K562 (cell line): ENCODE results near the gene ZNF200. TPM values are rescaled to one million over a fixed set of nuclear protein-coding genes. Genes with fewer than 3 reads are reported as not detected.

Experiments
- PHF8 ChIP-seq: fragments of 200-600 bp; sonication (generic); IDR thresholded peaks from 2 replicates; pipeline ENCODE4 v1.6.1; 2012; ENCODE audit warnings: mixed run types, mild to moderate bottlenecking, inconsistent platforms, low read length, moderate library complexity, borderline replicate concordance
- TEAD1 ChIP-seq, 2 experiments: fragments of 450-650 bp in 1 of 2; sonication (generic) in 1 of 2; formaldehyde crosslinking; IDR thresholded peaks; 2 replicates each; pipeline versions ENCODE4 v1.4.0 to v1.8.0; 2020 to 2022; ENCODE audit warnings: mild to moderate bottlenecking in 2 of 2, missing genetic modification reagents in 1 of 2
- ZFP36 ChIP-seq: fragments of 150-350 bp; IDR thresholded peaks from 2 replicates; pipeline ENCODE4 v1.6.1; 2018; ENCODE audit warnings: low read length, low read depth; ENCODE audit not compliant: partially characterized antibody
- ZNF134 ChIP-seq: fragments of 250-450 bp; sonication (Bioruptor Pico); conservative IDR thresholded peaks from 2 replicates; pipeline ENCODE4 v1.4.0; 2020
- polyA plus RNA-seq, 8 experiments: library from polyadenylated mRNA; depleted of rRNA in 4 of 8; stranded (reverse) in 5 of 8; unstranded in 3 of 8; fragments of >200 nt; fragmentation: Nextera tagmentation in 2 of 8; fragmentation: Illumina TruSeq in 1 of 8; extraction: Ambion mirVana in 2 of 8; extraction: Trizol in 1 of 8; gene quantifications; 2 replicates each; pipeline versions ENCODE4 v1.2.1 to v1.2.3, GENCODE V29; 2011 to 2014; ENCODE audit warnings: inconsistent platforms in 1 of 8, missing spikeins in 1 of 8
- total RNA-seq, 7 experiments: library from RNA; depleted of rRNA in 6 of 7; stranded (reverse); fragments of >200 nt in 6 of 7; fragmentation: Illumina TruSeq in 2 of 7; extraction: Trizol in 2 of 7; gene quantifications; 2 replicates each; pipeline versions ENCODE4 v1.2.1 to v1.2.3, GENCODE V29; 2011 to 2021; ENCODE audit warnings: low replicate concordance in 1 of 7
- TF ChIP-seq, protein P1 (sequence below), 2 experiments: fragments of 450-650 bp in 1 of 2; sonication (generic) in 1 of 2; formaldehyde crosslinking in 1 of 2; IDR thresholded peaks; 2 replicates each; pipeline versions ENCODE4 v1.7.1 to v1.9.0; 2016 to 2022; ENCODE audit warnings: inconsistent platforms in 1 of 2, mild to moderate bottlenecking in 1 of 2, missing genetic modification reagents in 1 of 2

The ZNF200 gene
- total and polyA plus RNA-seq, 9 of the 15 experiments (the other 6 are each of a cell fraction or from before 2014, with no cell fraction given): 4.8 to 14.5 (median 9.2) TPM

GRCh38 chr16:3183445-3184139, 51.4 kb downstream of the ZNF200 start (continued):
- TF ChIP-seq PHF8: peak; percentile 41; the same call in 1 of the 2 replicates
- peak; percentile 11 for TF ChIP-seq ZFP36
- TF ChIP-seq, protein P1, sequence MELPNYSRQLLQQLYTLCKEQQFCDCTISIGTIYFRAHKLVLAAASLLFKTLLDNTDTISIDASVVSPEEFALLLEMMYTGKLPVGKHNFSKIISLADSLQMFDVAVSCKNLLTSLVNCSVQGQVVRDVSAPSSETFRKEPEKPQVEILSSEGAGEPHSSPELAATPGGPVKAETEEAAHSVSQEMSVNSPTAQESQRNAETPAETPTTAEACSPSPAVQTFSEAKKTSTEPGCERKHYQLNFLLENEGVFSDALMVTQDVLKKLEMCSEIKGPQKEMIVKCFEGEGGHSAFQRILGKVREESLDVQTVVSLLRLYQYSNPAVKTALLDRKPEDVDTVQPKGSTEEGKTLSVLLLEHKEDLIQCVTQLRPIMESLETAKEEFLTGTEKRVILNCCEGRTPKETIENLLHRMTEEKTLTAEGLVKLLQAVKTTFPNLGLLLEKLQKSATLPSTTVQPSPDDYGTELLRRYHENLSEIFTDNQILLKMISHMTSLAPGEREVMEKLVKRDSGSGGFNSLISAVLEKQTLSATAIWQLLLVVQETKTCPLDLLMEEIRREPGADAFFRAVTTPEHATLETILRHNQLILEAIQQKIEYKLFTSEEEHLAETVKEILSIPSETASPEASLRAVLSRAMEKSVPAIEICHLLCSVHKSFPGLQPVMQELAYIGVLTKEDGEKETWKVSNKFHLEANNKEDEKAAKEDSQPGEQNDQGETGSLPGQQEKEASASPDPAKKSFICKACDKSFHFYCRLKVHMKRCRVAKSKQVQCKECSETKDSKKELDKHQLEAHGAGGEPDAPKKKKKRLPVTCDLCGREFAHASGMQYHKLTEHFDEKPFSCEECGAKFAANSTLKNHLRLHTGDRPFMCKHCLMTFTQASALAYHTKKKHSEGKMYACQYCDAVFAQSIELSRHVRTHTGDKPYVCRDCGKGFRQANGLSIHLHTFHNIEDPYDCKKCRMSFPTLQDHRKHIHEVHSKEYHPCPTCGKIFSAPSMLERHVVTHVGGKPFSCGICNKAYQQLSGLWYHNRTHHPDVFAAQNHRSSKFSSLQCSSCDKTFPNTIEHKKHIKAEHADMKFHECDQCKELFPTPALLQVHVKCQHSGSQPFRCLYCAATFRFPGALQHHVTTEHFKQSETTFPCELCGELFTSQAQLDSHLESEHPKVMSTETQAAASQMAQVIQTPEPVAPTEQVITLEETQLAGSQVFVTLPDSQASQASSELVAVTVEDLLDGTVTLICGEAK (IDR thresholded peaks at IDR 0.05): no peak
- TF ChIP-seq, protein P1 (CRISPR knock-in tag; IDR thresholded peaks at IDR 0.05): no peak
- no peak for TF ChIP-seq ZNF134
- TF ChIP-seq TEAD1 (CRISPR knock-in tag; IDR thresholded peaks at IDR 0.05): 0 out of 4 replicates have a peak, but pooled peaks of 1 of the 2 experiments have one; percentile 49
